CD4-positive, alpha-beta T cell (primary cell): Measurements from ENCODE around the gene LASP1NB.
A peak's percentile ranks its signal among the peaks of the same experiment; 100 is the strongest.

Experiments
- ATAC-seq: fragments of 200-7000 bp; cut with Tn5 transposase; one replicate; pipeline ENCODE4 v1.10.0; 2022; ENCODE audit warnings: mild to moderate bottlenecking; ENCODE audit not compliant: poor library complexity
- CTCF ChIA-PET: fragments of 350-600 bp; sonication (Branson Sonifier 250); formaldehyde crosslinking; loops from one replicate; lab custom pipeline; 2021; ENCODE audit warnings: antibody characterized with exemption, inconsistent platforms; lab: Charles Lee
- POLR2A ChIA-PET: fragments of 350-600 bp; sonication (Branson Sonifier 250); formaldehyde crosslinking; loops from one replicate; lab custom pipeline; 2021; ENCODE audit warnings: antibody characterized with exemption, inconsistent platforms; lab: Charles Lee
- DNase-seq, 14 experiments: peaks; one replicate each; pipeline ENCODE4 v3.0.0-alpha.2; 2013 to 2020; ENCODE audit warnings: mixed read lengths in 2 of 14
- H3K27ac ChIP-seq, 2 donors: one replicate each; pipeline versions ENCODE4 v1.5.1 to v1.7.0; 2013; ENCODE audit warnings: low read length in 2 of 2, low read depth in 1 of 2, mild to moderate bottlenecking in 1 of 2
- H3K27me3 ChIP-seq, 2 experiments: 1 replicate in 1 of 2; 2 replicates in 1 of 2; pipeline versions ENCODE4 v1.6.1 to v1.7.0; 2013; ENCODE audit warnings: low read length in 2 of 2, control low read depth in 1 of 2, mild to moderate bottlenecking in 1 of 2, moderate library complexity in 1 of 2; ENCODE audit not compliant: insufficient read depth in 2 of 2, control insufficient read depth in 1 of 2
- H3K36me3 ChIP-seq: one replicate; pipeline ENCODE4 v1.6.1; 2013; ENCODE audit warnings: low read length, control low read depth; ENCODE audit not compliant: insufficient read depth
- H3K4me1 ChIP-seq: one replicate; pipeline ENCODE4 v1.6.1; 2013; ENCODE audit warnings: low read length, control low read depth; ENCODE audit not compliant: insufficient read depth
- H3K4me3 ChIP-seq: one replicate; pipeline ENCODE4 v1.5.1; 2013; ENCODE audit warnings: mild to moderate bottlenecking, low read length, moderate library complexity
- H3K9me3 ChIP-seq, 2 experiments: 1 replicate in 1 of 2; 2 replicates in 1 of 2; pipeline versions ENCODE4 v1.6.1 to v1.7.0; 2013; ENCODE audit warnings: low read length in 2 of 2, mild to moderate bottlenecking in 2 of 2, control low read depth in 1 of 2, moderate library complexity in 1 of 2; ENCODE audit not compliant: control insufficient read depth in 1 of 2, insufficient read depth in 1 of 2
- H3K27ac Mint-ChIP-seq: one replicate; pipeline ENCODE4 v1.8.0; 2020; ENCODE audit warnings: mixed read lengths
- H3K27me3 Mint-ChIP-seq: one replicate; pipeline ENCODE4 v1.8.0; 2021; ENCODE audit warnings: mixed read lengths
- H3K36me3 Mint-ChIP-seq: one replicate; pipeline ENCODE4 v1.8.0; 2021; ENCODE audit warnings: low read depth, mixed read lengths
- H3K4me1 Mint-ChIP-seq: one replicate; pipeline ENCODE4 v1.8.0; 2021; ENCODE audit warnings: low read depth, mixed read lengths
- H3K4me3 Mint-ChIP-seq: one replicate; pipeline ENCODE4 v1.8.0; 2020; ENCODE audit warnings: mild to moderate bottlenecking, mixed read lengths
- H3K9me3 Mint-ChIP-seq: one replicate; pipeline ENCODE4 v1.8.0; 2020; ENCODE audit warnings: mixed read lengths
- intact Hi-C, 2 experiments: fragments of 100-400 bp; cut with DNase I in 1 of 2; cut with micrococcal nuclease in 1 of 2; formaldehyde crosslinking; loops; one replicate each; pipeline versions ENCODE4 v1.15.1 to v1.9.0; 2023 to 2025; cut with DNase I, micrococcal nuclease
- TF ChIP-seq, protein P1 (sequence below): fragments of 200-600 bp; IDR thresholded peaks from one replicate; pipeline ENCODE4 v1.8.0; 2022; ENCODE audit warnings: antibody characterized with exemption, mild to moderate bottlenecking

LASP1NB gene

DNA sequence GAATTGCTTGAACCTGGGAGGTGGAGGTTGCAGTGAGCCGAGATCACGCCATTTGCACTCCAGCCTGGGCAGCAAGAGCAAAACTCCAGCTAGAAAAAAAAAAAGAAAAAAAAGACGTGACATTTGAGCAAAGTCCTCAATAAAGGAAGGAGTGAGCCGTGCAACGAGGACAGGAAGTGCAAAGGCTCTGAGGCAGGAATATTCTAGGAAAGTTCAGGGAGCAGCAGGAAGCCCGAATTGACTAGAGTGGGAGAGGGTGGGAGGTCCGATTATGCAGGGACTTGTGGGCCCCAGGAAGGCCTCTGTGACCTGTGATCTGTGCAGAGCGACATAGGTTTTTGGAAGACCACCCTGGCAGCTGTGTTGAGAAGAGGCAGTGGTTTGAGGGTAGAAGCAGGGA, 8.6 kb upstream of the LASP1NB start:
- no peaks in the 10 kb centered on the region for H3K9me3 ChIP-seq
- no peaks in the 10 kb centered on the region for H3K27me3 ChIP-seq
- peaks cover 75% of the 10 kb centered on the region for H3K36me3 Mint-ChIP-seq
- no peaks in the 10 kb centered on the region for H3K27me3 Mint-ChIP-seq
- POLR2A ChIA-PET, result no interaction called here
- intact Hi-C loops, result no loop called here
- no peaks in the 10 kb centered on the region for H3K9me3 Mint-ChIP-seq
- DNase-seq (no peak), ATAC-seq (no peak)
- H3K4me1 ChIP-seq, result peaks cover 25% of the 10 kb centered on the region
- no peak overlapping the region for H3K4me3 Mint-ChIP-seq
- peaks cover 10% of the 10 kb centered on the region for H3K4me1 Mint-ChIP-seq
- H3K27ac Mint-ChIP-seq, result peak overlapping the region; percentile 74
- TF ChIP-seq, protein P1, sequence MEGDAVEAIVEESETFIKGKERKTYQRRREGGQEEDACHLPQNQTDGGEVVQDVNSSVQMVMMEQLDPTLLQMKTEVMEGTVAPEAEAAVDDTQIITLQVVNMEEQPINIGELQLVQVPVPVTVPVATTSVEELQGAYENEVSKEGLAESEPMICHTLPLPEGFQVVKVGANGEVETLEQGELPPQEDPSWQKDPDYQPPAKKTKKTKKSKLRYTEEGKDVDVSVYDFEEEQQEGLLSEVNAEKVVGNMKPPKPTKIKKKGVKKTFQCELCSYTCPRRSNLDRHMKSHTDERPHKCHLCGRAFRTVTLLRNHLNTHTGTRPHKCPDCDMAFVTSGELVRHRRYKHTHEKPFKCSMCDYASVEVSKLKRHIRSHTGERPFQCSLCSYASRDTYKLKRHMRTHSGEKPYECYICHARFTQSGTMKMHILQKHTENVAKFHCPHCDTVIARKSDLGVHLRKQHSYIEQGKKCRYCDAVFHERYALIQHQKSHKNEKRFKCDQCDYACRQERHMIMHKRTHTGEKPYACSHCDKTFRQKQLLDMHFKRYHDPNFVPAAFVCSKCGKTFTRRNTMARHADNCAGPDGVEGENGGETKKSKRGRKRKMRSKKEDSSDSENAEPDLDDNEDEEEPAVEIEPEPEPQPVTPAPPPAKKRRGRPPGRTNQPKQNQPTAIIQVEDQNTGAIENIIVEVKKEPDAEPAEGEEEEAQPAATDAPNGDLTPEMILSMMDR, result no peak
- H3K4me3 ChIP-seq, result no peak overlapping the region
- CTCF ChIA-PET, result no interaction called here
- peaks cover 83% of the 10 kb centered on the region for H3K36me3 ChIP-seq
- H3K27ac ChIP-seq, result no peak overlapping the region

GRCh38 chr17:38917259-38917658, 8.2 kb upstream of the LASP1NB start:
- Histone ChIP-seq H3K36me3 (peaks cover 78% of the 10 kb centered on the region), H3K4me1 (peaks cover 22% of the 10 kb centered on the region), H3K27ac (no peak overlapping the region), H3K9me3 (no peaks in the 10 kb centered on the region), H3K27me3 (no peaks in the 10 kb centered on the region), H3K4me3 (no peak overlapping the region)
- intact Hi-C loops, result no loop called here
- Mint-ChIP-seq H3K4me3 (no peak overlapping the region), H3K9me3 (no peaks in the 10 kb centered on the region), H3K36me3 (peaks cover 75% of the 10 kb centered on the region), H3K27me3 (no peaks in the 10 kb centered on the region), H3K4me1 (peaks cover 15% of the 10 kb centered on the region), H3K27ac (peak overlapping the region; percentile 74)
- TF ChIP-seq, protein P1, result no peak
- no peak for ATAC-seq
- ChIA-PET POLR2A (interaction anchor here (0.8 kb wide), 1 partner anchor 46 kb away, joined by 4 read pairs; no protein-coding TSS in a partner anchor), CTCF (no interaction called here)
- DNase-seq, result no peak

DNA sequence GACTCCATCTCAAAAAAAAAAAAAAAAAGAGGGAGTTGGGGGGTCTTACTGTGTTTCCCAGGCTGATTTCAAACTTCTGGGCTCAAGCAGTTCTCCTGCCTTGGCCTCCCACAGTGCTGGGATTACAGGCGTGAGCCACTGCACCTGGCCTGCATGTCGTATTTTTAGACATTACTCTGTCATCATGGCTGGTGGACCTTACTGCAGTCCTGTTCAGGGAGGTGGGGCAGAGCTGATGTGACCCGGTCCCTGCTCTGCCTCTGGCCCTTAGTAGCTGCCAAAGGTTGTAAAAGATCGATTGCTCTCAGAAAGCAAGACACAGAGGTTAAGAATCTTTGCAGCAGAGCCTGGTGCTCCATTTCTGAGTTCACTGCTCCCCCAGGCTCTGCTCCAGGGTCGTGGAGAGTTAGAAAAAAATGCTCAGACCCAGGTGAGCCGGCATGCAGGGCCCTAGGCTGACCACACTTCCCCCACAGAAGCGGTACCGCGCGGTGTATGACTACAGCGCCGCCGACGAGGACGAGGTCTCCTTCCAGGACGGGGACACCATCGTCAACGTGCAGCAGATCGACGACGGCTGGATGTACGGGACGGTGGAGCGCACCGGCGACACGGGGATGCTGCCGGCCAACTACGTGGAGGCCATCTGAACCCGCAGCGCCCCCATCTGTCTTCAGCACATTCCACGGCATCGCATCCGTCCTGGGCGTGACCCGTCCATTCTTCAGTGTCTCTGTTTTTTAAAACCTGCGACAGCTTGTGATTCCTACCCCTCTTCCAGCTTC, 7.1 kb upstream of the LASP1NB start:
- no peaks in the 10 kb centered on the region for H3K27me3 ChIP-seq
- Mint-ChIP-seq H3K27ac (no peak overlapping the region), H3K4me3 (no peak overlapping the region), H3K9me3 (no peaks in the 10 kb centered on the region), H3K36me3 (peaks cover 65% of the 10 kb centered on the region), H3K27me3 (no peaks in the 10 kb centered on the region), H3K4me1 (peaks cover 16% of the 10 kb centered on the region)
- TF ChIP-seq, protein P1, result no peak
- H3K4me1 ChIP-seq, result peaks cover 11% of the 10 kb centered on the region
- ChIA-PET CTCF (interaction anchor here (0.6 kb wide), 1 partner anchor 74 kb away, joined by 3 read pairs; no protein-coding TSS in a partner anchor), POLR2A (interaction anchor here (0.8 kb wide), 1 partner anchor 47 kb away, joined by 4 read pairs; no protein-coding TSS in a partner anchor)
- DNase-seq (peak in 1 of 14 experiments; percentile 31), ATAC-seq (no peak)
- intact Hi-C loops, result no loop called here
- no peaks in the 10 kb centered on the region for H3K9me3 ChIP-seq
- H3K27ac ChIP-seq, result no peak overlapping the region
- peaks cover 68% of the 10 kb centered on the region for H3K36me3 ChIP-seq
- no peak overlapping the region for H3K4me3 ChIP-seq
